Psoas muscle (tissue), 8 donors: Measurements from ENCODE around the gene IFI27L2. TPM values are rescaled to one million over a fixed set of nuclear protein-coding genes. Genes with fewer than 3 reads are reported as not detected.
A peak's percentile ranks its signal among the peaks of the same experiment; 100 is the strongest.

Source experiments
- ATAC-seq, 4 donors: fragments of 200-7000 bp; cut with Tn5 transposase; one replicate each; pipeline ENCODE4 v1.9.1; 2020; ENCODE audit warnings: moderate library complexity in 3 of 4, mild to moderate bottlenecking in 2 of 4
- DNase-seq, 2 donors: peaks; one replicate each; pipeline ENCODE4 v3.0.0-alpha.2; 2020
- H3K27ac ChIP-seq: fragments of 200-600 bp; one replicate; pipeline ENCODE4 v1.8.0; 2022
- H3K27me3 ChIP-seq, 3 donors: fragments of 200-600 bp in 1 of 3; one replicate each; pipeline versions ENCODE4 v1.6.1 to v1.8.0; 2013 to 2022; ENCODE audit warnings: low read length in 2 of 3, mild to moderate bottlenecking in 2 of 3, moderate library complexity in 1 of 3; ENCODE audit not compliant: insufficient read depth in 3 of 3
- H3K36me3 ChIP-seq, 2 donors: fragments of 200-600 bp in 1 of 2; one replicate each; pipeline versions ENCODE4 v1.6.1 to v1.8.0; 2013 to 2022; ENCODE audit warnings: low read depth in 1 of 2, mild to moderate bottlenecking in 1 of 2, moderate library complexity in 1 of 2; ENCODE audit not compliant: insufficient read depth in 1 of 2
- H3K4me1 ChIP-seq: fragments of 200-600 bp; one replicate; pipeline ENCODE4 v1.8.0; 2022
- H3K4me3 ChIP-seq: fragments of 200-600 bp; one replicate; pipeline ENCODE4 v1.8.0; 2022; ENCODE audit warnings: mild to moderate bottlenecking
- H3K9me3 ChIP-seq: fragments of 200-600 bp; one replicate; pipeline ENCODE4 v1.8.0; 2022
- CTCF ChIP-seq: fragments of 200-600 bp; IDR thresholded peaks from one replicate; pipeline ENCODE4 v1.8.0; 2022; ENCODE audit warnings: antibody characterized with exemption
- WGBS, 3 donors: extraction: QIAGEN DNeasy Blood & Tissue Kit; methylation state at CpG; one replicate each; pipeline versions ENCODE4 v1.1.6 to v1.1.7; 2013; 5-methylcytosine and 5-hydroxymethylcytosine counted together
- intact Hi-C, 2 donors: fragments of 100-400 bp; cut with DNase I; formaldehyde crosslinking; loops; one replicate each; pipeline versions ENCODE4 v1.11.0 to v1.14.2; 2022
- polyA plus RNA-seq, 3 donors: library from polyadenylated mRNA; stranded (reverse); fragments of 200-250 nt; gene quantifications; one replicate each; pipeline ENCODE4 v1.2.3, GENCODE V29; 2013
- total RNA-seq, 4 donors: library from RNA; stranded (reverse); fragmentation: NEBNext Ultra II Directional in 2 of 4; extraction: Animal tissue kit (Norgen Biotek cat#: 25700) in 2 of 4; gene quantifications; one replicate each; pipeline versions ENCODE4 v1.2.1 to v1.2.4, GENCODE V29; 2021 to 2023
- donor health status: healthy with polysubstance abuse.
- donor health status: DM: no; HTN: no; CAD: no; lungs with moderate emphysema.
- donor health status: Bipolar disorder and iron deficiency.
- donor health status: healthy.
- donor health status: DM: yes; HTN: yes; CAD: no.
- donor health status: DM: no; HTN: no; CAD: no.
- donor health status: DM: no; HTN: no; CAD: no.
- donor health status: DM: yes; HTN: yes; CAD: no.

The IFI27L2 gene
- total and polyA plus RNA-seq, 7 donors: 4.9 to 12.5 (median 6.5) TPM

- no peak for ATAC-seq
Observed at GRCh38 chr14:94175011-94175745, 45.8 kb upstream of the IFI27L2 start.

GRCh38 chr14:94174604-94175010 is 45.2 kb upstream of the IFI27L2 start:
- no peaks in the 10 kb centered on the region for H3K9me3 ChIP-seq
- intact Hi-C loops: loop anchor here (2.0 to 5.0 kb wide), 3 partner anchors 37 to 137 kb away; no protein-coding TSS in a partner anchor
- TF ChIP-seq CTCF: no peak
- 0 to 1% (median 0%) methylated on average over 25 to 39 of the region's 39 CpGs for WGBS, 3 donors
- no peak for DNase-seq
- H3K27me3 ChIP-seq: peaks cover 0 to 40% (median 3%) of the 10 kb centered on the region in 3 donors
- no peaks in the 10 kb centered on the region for H3K36me3 ChIP-seq
- H3K4me3 ChIP-seq: peak overlapping the region; percentile 80
- H3K4me1 ChIP-seq: peaks cover 20% of the 10 kb centered on the region
- peak in 1 of 4 donors; percentile 6 for ATAC-seq
- no peak overlapping the region for H3K27ac ChIP-seq

More at GRCh38 chr14:94175011-94175745, 45.8 kb upstream of the IFI27L2 start:
- Histone ChIP-seq H3K27ac (no peak overlapping the region), H3K9me3 (no peaks in the 10 kb centered on the region), H3K27me3 (peaks cover 0 to 40% (median 3%) of the 10 kb centered on the region in 3 donors), H3K4me1 (peaks cover 20% of the 10 kb centered on the region), H3K4me3 (peak overlapping the region; percentile 80), H3K36me3 (no peaks in the 10 kb centered on the region)
- no peak for TF ChIP-seq CTCF
- intact Hi-C loops: loop anchor here (2.0 to 5.0 kb wide), 3 partner anchors 38 to 138 kb away; no protein-coding TSS in a partner anchor
- peak in 1 of 2 donors; percentile 19 for DNase-seq
- 1 to 2% (median 2%) methylated on average over 23 to 30 of the region's 30 CpGs for WGBS, 3 donors

DNA sequence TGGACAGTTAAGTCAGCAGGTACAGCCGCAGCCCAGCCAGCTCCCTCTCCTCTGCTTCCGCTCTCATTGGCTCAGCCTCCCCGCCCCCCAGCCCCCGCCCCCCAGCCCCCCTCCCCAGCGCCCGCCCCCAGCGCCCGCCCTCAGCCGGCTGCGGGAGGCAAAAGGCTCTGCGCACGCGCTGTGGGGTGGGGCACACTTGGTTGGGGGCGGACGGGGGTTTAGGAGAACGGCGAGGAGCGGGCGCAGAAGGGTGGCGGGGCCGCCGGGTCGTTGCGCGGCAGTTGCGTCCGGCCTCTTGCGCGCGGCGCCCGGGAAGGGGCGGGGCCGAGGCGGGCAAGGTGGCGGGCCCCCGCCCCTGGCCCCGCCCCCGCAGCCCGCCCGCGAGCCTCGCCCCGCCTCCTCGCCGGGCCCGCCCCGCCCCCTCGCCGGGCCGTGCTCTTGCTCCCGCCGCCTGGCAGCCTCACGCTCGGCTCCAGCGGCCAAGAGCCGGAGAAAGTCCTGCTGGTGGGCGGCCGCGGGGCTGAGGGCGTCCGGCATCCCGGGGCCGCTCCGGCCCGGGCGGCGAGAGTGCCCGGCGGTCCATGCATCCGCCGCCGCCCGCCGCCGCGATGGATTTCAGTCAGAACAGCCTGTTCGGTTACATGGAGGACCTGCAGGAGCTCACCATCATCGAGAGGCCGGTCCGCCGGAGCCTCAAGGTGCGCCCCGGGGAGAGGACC is 44.6 kb upstream of the IFI27L2 start, which contains the start of gene PPP4R4:
TSS of gene PPP4R4 (plus strand) at position 438 of the 719 bp plus-strand sequence. CDS start at position 582, 144 bp downstream.
- Histone ChIP-seq H3K4me1 (peaks cover 20% of the 10 kb centered on the region), H3K9me3 (no peaks in the 10 kb centered on the region), H3K27me3 (peaks cover 0 to 36% (median 3%) of the 10 kb centered on the region in 3 donors), H3K4me3 (peak within 1 kb of the TSS; percentile 80), H3K36me3 (no peaks in the 10 kb centered on the region), H3K27ac (peak within 1 kb of the TSS; percentile 67)
- WGBS, 3 donors: 0 to 2% (median 1%) methylated on average over 7 to 76 of the region's 84 CpGs
- no peak for TF ChIP-seq CTCF
- intact Hi-C loops: loop anchor here in 1 of 2 donors (2.0 kb wide), 1 partner anchor 39 kb away; no protein-coding TSS in a partner anchor
- peak; percentile 82 to 92 (median 86) for ATAC-seq
- DNase-seq: peak; percentile 80 to 87

- DNase-seq (no peak), ATAC-seq (peak in 1 of 4 donors; percentile 19)
- intact Hi-C loops: no loop called here
- WGBS, 3 donors: 5 to 9% (median 6%) methylated on average over 20 of the region's 20 CpGs
- Histone ChIP-seq H3K4me3 (peak overlapping the region; percentile 80), H3K27ac (peak overlapping the region; percentile 67), H3K27me3 (peaks cover 0 to 36% (median 3%) of the 10 kb centered on the region in 3 donors), H3K9me3 (no peaks in the 10 kb centered on the region), H3K4me1 (peaks cover 20% of the 10 kb centered on the region), H3K36me3 (no peaks in the 10 kb centered on the region)
- TF ChIP-seq CTCF: no peak
Observed at GRCh38 chr14:94173471-94173884, 44.1 kb upstream of the IFI27L2 start.
